IMR-90 (cell line): ENCODE results near the gene MIR17HG. TPM values are rescaled to one million over a fixed set of nuclear protein-coding genes. Genes with fewer than 3 reads are reported as not detected.

Source experiments
- ATAC-seq: fragments of 200-7000 bp; cut with Tn5 transposase; 2 replicates; pipeline ENCODE4 v1.9.1; 2020; ENCODE audit warnings: low read depth, mild to moderate bottlenecking, moderate library complexity
- BruUV-seq: library from RNA; stranded (reverse); fragments of 400-500 nt; replicated peaks from 2 replicates; lab custom pipeline; 2021; lab: Mats Ljungman, UMichigan
- CTCF ChIA-PET: fragments of 300-600 bp; formaldehyde crosslinking; extraction: SDS; loops from one replicate; lab custom pipeline; 2021; ENCODE audit warnings: antibody characterized with exemption; lab: Yijun Ruan, JAX
- POLR2A ChIA-PET: fragments of 300-600 bp; sonication (Branson Sonifier 250); formaldehyde crosslinking; loops from one replicate; lab custom pipeline; 2022; ENCODE audit warnings: antibody characterized with exemption; ENCODE audit not compliant: unreplicated experiment; lab: Charles Lee
- DNase-seq: peaks from one replicate; pipeline ENCODE4 v3.0.0; 2013
- H2AFZ ChIP-seq: replicated peaks from 2 replicates; pipeline ENCODE3; 2013; ENCODE audit warnings: low read length, mild to moderate bottlenecking; ENCODE audit not compliant: poor library complexity
- H2AK5ac ChIP-seq: 2 replicates; pipeline ENCODE4 v1.6.1; 2013; ENCODE audit warnings: low read depth, low read length, inconsistent platforms
- H2AK9ac ChIP-seq: replicated peaks from 2 replicates; pipeline ENCODE3; 2013; ENCODE audit warnings: mild to moderate bottlenecking, low read depth, low read length, moderate library complexity; ENCODE audit not compliant: poor library complexity
- H2BK120ac ChIP-seq: 2 replicates; pipeline ENCODE4 v1.6.1; 2013; ENCODE audit warnings: low read depth, low read length, inconsistent platforms
- H2BK15ac ChIP-seq: 3 replicates; pipeline ENCODE4 v1.6.1; 2013; ENCODE audit warnings: low read depth, low read length, inconsistent platforms
- H2BK20ac ChIP-seq: 2 replicates; pipeline ENCODE4 v1.6.1; 2013; ENCODE audit warnings: low read depth, mild to moderate bottlenecking, inconsistent platforms, low read length, moderate library complexity
- H2BK5ac ChIP-seq: 2 replicates; pipeline ENCODE4 v1.6.1; 2013; ENCODE audit warnings: mild to moderate bottlenecking, low read depth, low read length, inconsistent platforms; ENCODE audit not compliant: poor library complexity, severe bottlenecking
- H3K14ac ChIP-seq: replicated peaks from 2 replicates; pipeline ENCODE4 v1.6.1; 2013; ENCODE audit warnings: low read depth, low read length, inconsistent platforms
- H3K18ac ChIP-seq: 2 replicates; pipeline ENCODE4 v1.6.1; 2013; ENCODE audit warnings: low read depth, low read length, control low read depth
- H3K23ac ChIP-seq: 2 replicates; pipeline ENCODE4 v1.6.1; 2013; ENCODE audit warnings: low read depth, low read length, inconsistent platforms
- H3K27ac ChIP-seq: 2 replicates; pipeline ENCODE4 v1.5.1; 2013; ENCODE audit warnings: mild to moderate bottlenecking, control low read depth, low read length; ENCODE audit not compliant: insufficient read depth
- H3K27me3 ChIP-seq: 2 replicates; pipeline ENCODE4 v1.6.1; 2013; ENCODE audit warnings: low read length; ENCODE audit not compliant: control insufficient read depth, insufficient read depth
- H3K36me3 ChIP-seq: 2 replicates; pipeline ENCODE4 v1.6.1; 2013; ENCODE audit warnings: low read length, mixed read lengths; ENCODE audit not compliant: control insufficient read depth, insufficient read depth
- H3K4ac ChIP-seq: 2 replicates; pipeline ENCODE4 v1.6.1; 2013; ENCODE audit warnings: low read depth, low read length, inconsistent platforms
- H3K4me1 ChIP-seq: 2 replicates; pipeline ENCODE4 v1.6.1; 2013; ENCODE audit warnings: low read length, mixed read lengths; ENCODE audit not compliant: control insufficient read depth, insufficient read depth
- H3K4me2 ChIP-seq: 2 replicates; pipeline ENCODE4 v1.6.1; 2013; ENCODE audit warnings: low read depth, mild to moderate bottlenecking, control low read depth, low read length, moderate library complexity
- H3K4me3 ChIP-seq: 2 replicates; pipeline ENCODE4 v1.5.1; 2013; ENCODE audit warnings: low read depth, mild to moderate bottlenecking, control low read depth, low read length, moderate library complexity; ENCODE audit not compliant: insufficient read depth
- H3K56ac ChIP-seq: 2 replicates; pipeline ENCODE4 v1.6.1; 2013; ENCODE audit warnings: low read length, inconsistent platforms; ENCODE audit not compliant: insufficient read depth; ENCODE audit errors: extremely low read depth
- H3K79me1 ChIP-seq, 2 experiments: 2 replicates each; pipeline ENCODE4 v1.6.1; 2013; ENCODE audit warnings: low read length in 2 of 2, inconsistent platforms in 1 of 2, low read depth in 1 of 2
- H3K9ac ChIP-seq: 2 replicates; pipeline ENCODE4 v1.6.1; 2013; ENCODE audit warnings: low read depth, low read length, control low read depth
- H3K9me1 ChIP-seq: 2 replicates; pipeline ENCODE4 v1.6.1; 2013; ENCODE audit warnings: low read length, inconsistent platforms; ENCODE audit not compliant: insufficient read depth
- H3K9me3 ChIP-seq: 2 replicates; pipeline ENCODE4 v1.6.1; 2013; ENCODE audit warnings: low read length; ENCODE audit not compliant: control insufficient read depth, insufficient read depth
- H4K20me1 ChIP-seq: 2 replicates; pipeline ENCODE4 v1.6.1; 2013; ENCODE audit warnings: low read length, inconsistent platforms; ENCODE audit not compliant: insufficient read depth
- H4K5ac ChIP-seq: 2 replicates; pipeline ENCODE4 v1.6.1; 2013; ENCODE audit warnings: mild to moderate bottlenecking, low read depth, low read length, control low read depth
- H4K8ac ChIP-seq, 2 experiments: 2 replicates each; pipeline ENCODE4 v1.6.1; 2013; ENCODE audit warnings: low read depth in 2 of 2, low read length in 2 of 2, control low read depth in 1 of 2, inconsistent platforms in 1 of 2
- H4K91ac ChIP-seq: 2 replicates; pipeline ENCODE4 v1.6.1; 2013; ENCODE audit warnings: low read depth, low read length, inconsistent platforms; ENCODE audit not compliant: insufficient read depth
- CEBPB ChIP-seq: IDR thresholded peaks from 2 replicates; pipeline ENCODE4 v1.6.1; 2012; ENCODE audit warnings: low read depth, low read length, improper control_type of control experiment
- MXI1 ChIP-seq: IDR thresholded peaks from 2 replicates; pipeline ENCODE4 v1.6.1; 2012; ENCODE audit warnings: low read depth, mild to moderate bottlenecking, low read length, moderate library complexity, borderline replicate concordance
- RAD21 ChIP-seq: IDR thresholded peaks from 2 replicates; pipeline ENCODE4 v1.6.1; 2012; ENCODE audit warnings: low read length, improper control_type of control experiment
- WGBS, 2 experiments: methylation state at CpG; one replicate each; pipeline versions ENCODE4 v1.1.5 to v1.1.7; 2013; ENCODE audit warnings: missing lambda C conversion rate in 2 of 2; ENCODE audit not compliant: insufficient read length in 1 of 2; ENCODE audit errors: extremely low coverage in 2 of 2; 5-methylcytosine and 5-hydroxymethylcytosine counted together
- dilution Hi-C: fragments of 300-500 bp; cut with HindIII; formaldehyde crosslinking; loops from one replicate; pipeline ENCODE4 v1.14.3; 2018; ENCODE audit warnings: low sequenced_read_pairs; ENCODE audit not compliant: unreplicated experiment
- in situ Hi-C: fragments of 300-500 bp; cut with MboI; formaldehyde crosslinking; loops from 3 replicates; pipeline ENCODE4 v1.14.3; 2019; ENCODE audit warnings: low sequenced_read_pairs, inconsistent platforms, mixed read lengths
- intact Hi-C: fragments of 100-400 bp; cut with micrococcal nuclease; formaldehyde crosslinking; loops from 2 replicates; pipeline ENCODE4 v1.10.0; 2022
- polyA plus RNA-seq, 3 experiments: library from polyadenylated mRNA; depleted of rRNA; stranded (reverse); fragments of >200 nt; gene quantifications; 2 replicates each; pipeline ENCODE4 v1.2.3, GENCODE V29; 2012; ENCODE audit warnings: low replicate concordance in 1 of 3
- total RNA-seq: library from RNA; depleted of rRNA; stranded (reverse); fragments of >200 nt; gene quantifications from 2 replicates; pipeline ENCODE4 v1.2.3, GENCODE V29; 2012

MIR17HG gene
- total and polyA plus RNA-seq, 2 of the 4 experiments (the other 2 are of a cell fraction), result 0.77 to 3.0 TPM

GRCh38 chr13:91357613-91358386 lies 10.3 kb downstream of the MIR17HG start:
- Histone ChIP-seq H4K5ac (no peak overlapping the region), H3K4me2 (no peak overlapping the region), H2AK5ac (no peak overlapping the region), H4K91ac (no peak overlapping the region), H2BK15ac (no peak overlapping the region), H3K9ac (no peak overlapping the region), H3K4ac (no peak overlapping the region), H3K79me1 (peaks cover 4% of the 10 kb centered on the region in 2 experiments; a peak in 3 of 4 replicates), H3K27me3 (no peaks in the 10 kb centered on the region), H3K9me1 (0 out of 2 replicates have a peak, but pooled peaks cover 4% of the 10 kb centered on the region), H2BK120ac (no peak overlapping the region), H4K8ac (no peak overlapping the region), H3K27ac (no peak overlapping the region), H2BK20ac (no peak overlapping the region), H3K23ac (no peak overlapping the region), H3K18ac (no peak overlapping the region), H3K56ac (no peak overlapping the region), H3K14ac (no peak overlapping the region), H2AK9ac (no peak overlapping the region), H3K36me3 (peaks cover 7% of the 10 kb centered on the region), H2AFZ (no peak overlapping the region), H3K9me3 (no peaks in the 10 kb centered on the region), H3K4me1 (no peaks in the 10 kb centered on the region), H4K20me1 (no peaks in the 10 kb centered on the region), H3K4me3 (no peak overlapping the region), H2BK5ac (no peak overlapping the region)
- ATAC-seq, result no peak
- TF ChIP-seq CEBPB (no peak), MXI1 (no peak), RAD21 (no peak)
- no peak for DNase-seq
- in situ Hi-C loops, result no loop called here
- WGBS, 2 experiments, result no CpG with 5 or more reads among the region's 7 CpGs
- intact Hi-C loops, result no loop called here
- no TSS peak for BruUV-seq
- ChIA-PET CTCF (interaction anchor here (0.8 kb wide), 1 partner anchor 9 kb away, joined by 4 read pairs; no protein-coding TSS in a partner anchor), POLR2A (no interaction called here)
- dilution Hi-C loops, result no loop called here
